ENCODE results near the gene S100B. TPM values are rescaled to one million over a fixed set of nuclear protein-coding genes. Genes with fewer than 3 reads are reported as not detected.

Gene S100B
- total RNA-seq, 1 experiment from 2014 or later, result not detected

- Histone ChIP-seq H3K4me1 (ENCODE audit: control insufficient read depth in 1 of 2, insufficient read depth in 2 of 2, low read length in 2 of 2) (no peaks in the 10 kb centered on the region), H3K27ac (ENCODE audit: low read depth, low read length) (no peak overlapping the region), H3K9ac (ENCODE audit: low read length) (no peak overlapping the region), H3K36me3 (ENCODE audit: control insufficient read depth in 1 of 2, insufficient read depth in 2 of 2, low read length in 2 of 2) (peaks cover 0 to 7% of the 10 kb centered on the region in 2 experiments; a peak in 2 of 4 replicates), H3K4me3 (replicated peaks in 1 of 2; ENCODE audit: low read depth in 1 of 2, low read length in 2 of 2) (no peak overlapping the region), H3K9me3 (ENCODE audit: control insufficient read depth in 1 of 2, insufficient read depth in 1 of 2, low read depth in 1 of 2, low read length in 2 of 2) (no peaks in the 10 kb centered on the region), H4K20me1 (ENCODE audit: insufficient read depth) (no peaks in the 10 kb centered on the region), H3K27me3 (ENCODE audit: insufficient read depth, low read length) (no peaks in the 10 kb centered on the region), H3K9me2 (ENCODE audit: insufficient read depth) (no peaks in the 10 kb centered on the region), H2AFZ (ENCODE audit: low read depth, low read length, poor library complexity, severe bottlenecking) (no peak overlapping the region), H3K4me2 (ENCODE audit: low read length) (no peak overlapping the region), H3K79me2 (ENCODE audit: insufficient read depth, low read length) (no peaks in the 10 kb centered on the region)
- TF ChIP-seq ZFX (IDR thresholded peaks at IDR 0.05) (no peak), CTCF (IDR thresholded peaks at IDR 0.05 in 2 of 3, conservative IDR thresholded peaks at IDR 0.05 in 1 of 3; ENCODE audit: borderline replicate concordance in 1 of 3, insufficient read depth in 1 of 3, low read depth in 2 of 3, low read length in 2 of 3) (no peak), ELF1 (IDR thresholded peaks at IDR 0.05; ENCODE audit: borderline replicate concordance, low read depth) (no peak), RAD21 (IDR thresholded peaks at IDR 0.05; ENCODE audit: low read depth) (no peak), SP1 (IDR thresholded peaks at IDR 0.05; ENCODE audit: low read depth) (no peak), POLR2AphosphoS5 (IDR thresholded peaks at IDR 0.05; ENCODE audit: low read depth, low read length) (no peak), ZBTB33 (IDR thresholded peaks at IDR 0.05; ENCODE audit: extremely low read depth, insufficient replicate concordance, low read length) (no peak), EZH2 (IDR thresholded peaks at IDR 0.05) (no peak), CBX3 (IDR thresholded peaks at IDR 0.05; ENCODE audit: low read depth) (no peak), EZH2phosphoT487 (IDR thresholded peaks at IDR 0.05; ENCODE audit: borderline replicate concordance) (no peak)
- ChIA-PET CTCF (no interaction called here), RAD21 (ENCODE audit: low non-redundant PET in 1 of 2, low total read pairs in 2 of 2, uncharacterized antibody in 2 of 2, unreplicated experiment in 2 of 2) (no interaction called here), POLR2A (no interaction called here)
- DNase-seq (ENCODE audit: low read depth, low spot score) (no peak), ATAC-seq (no peak)
- no TSS peak for BruUV-seq (replicated peaks)
- intact Hi-C loops (cut with micrococcal nuclease), result no loop called here
Observed at GRCh38 chr21:46560568-46561444, 44.1 kb downstream of the S100B start.
